ENCODE data around the gene MCF2L. TPM values are rescaled to one million over a fixed set of nuclear protein-coding genes. Genes with fewer than 3 reads are reported as not detected.

Gene MCF2L
- total RNA-seq, 6 experiments from 2014 or later: 9.6 to 18.4 (median 11.7) TPM

DNA sequence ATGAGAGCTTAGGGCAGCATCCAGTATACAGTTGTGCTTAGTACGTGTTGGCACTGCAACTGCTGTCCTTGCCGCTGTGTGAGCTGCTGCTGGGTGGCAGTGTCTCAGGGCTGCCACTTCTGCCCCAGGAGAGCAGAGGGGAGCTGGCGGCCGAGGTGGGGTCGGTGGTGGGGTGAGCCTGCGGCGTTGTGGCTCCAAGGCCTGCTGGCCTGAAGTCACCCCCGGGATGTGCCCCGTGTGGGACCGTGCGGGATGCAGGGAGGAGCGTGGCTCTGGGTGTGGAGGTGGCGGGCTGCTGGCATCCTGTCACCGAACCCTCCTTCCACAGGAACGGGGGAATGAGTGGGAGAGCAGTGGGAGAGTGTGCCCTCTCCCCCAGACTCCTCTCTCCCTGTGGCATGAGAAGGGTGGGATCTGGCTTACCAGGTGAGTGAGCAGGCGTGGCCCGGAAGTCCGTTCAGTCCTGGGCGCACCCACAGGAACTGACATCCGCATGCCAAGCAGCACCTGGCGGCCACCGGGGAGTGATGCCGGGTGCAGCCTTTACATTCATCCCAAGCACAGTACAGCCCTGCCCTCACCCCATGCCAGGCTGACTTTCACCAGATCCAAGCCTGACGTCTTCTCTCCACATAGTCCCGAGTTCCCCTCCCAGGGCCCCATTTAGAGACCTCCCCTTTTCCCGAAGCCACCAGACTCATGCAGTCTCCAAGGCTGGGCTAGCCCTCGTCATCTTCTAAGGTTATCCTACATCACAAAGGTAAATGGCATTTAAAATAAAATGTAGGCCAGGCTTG is 26.6 kb downstream of the MCF2L start:
- Histone ChIP-seq H3K4me3 (no peak overlapping the region), H3K4me1 (peaks cover 0 to 22% (median 9%) of the 10 kb centered on the region in 4 donors), H3K9me3 (no peaks in the 10 kb centered on the region), H3K27ac (no peak overlapping the region), H3K36me3 (no peaks in the 10 kb centered on the region), H3K27me3 (no peaks in the 10 kb centered on the region)
- DNase-seq: no peak
- no peak for ATAC-seq
- intact Hi-C loops (cut with DNase I): no loop called here
- TF ChIP-seq, protein P1, sequence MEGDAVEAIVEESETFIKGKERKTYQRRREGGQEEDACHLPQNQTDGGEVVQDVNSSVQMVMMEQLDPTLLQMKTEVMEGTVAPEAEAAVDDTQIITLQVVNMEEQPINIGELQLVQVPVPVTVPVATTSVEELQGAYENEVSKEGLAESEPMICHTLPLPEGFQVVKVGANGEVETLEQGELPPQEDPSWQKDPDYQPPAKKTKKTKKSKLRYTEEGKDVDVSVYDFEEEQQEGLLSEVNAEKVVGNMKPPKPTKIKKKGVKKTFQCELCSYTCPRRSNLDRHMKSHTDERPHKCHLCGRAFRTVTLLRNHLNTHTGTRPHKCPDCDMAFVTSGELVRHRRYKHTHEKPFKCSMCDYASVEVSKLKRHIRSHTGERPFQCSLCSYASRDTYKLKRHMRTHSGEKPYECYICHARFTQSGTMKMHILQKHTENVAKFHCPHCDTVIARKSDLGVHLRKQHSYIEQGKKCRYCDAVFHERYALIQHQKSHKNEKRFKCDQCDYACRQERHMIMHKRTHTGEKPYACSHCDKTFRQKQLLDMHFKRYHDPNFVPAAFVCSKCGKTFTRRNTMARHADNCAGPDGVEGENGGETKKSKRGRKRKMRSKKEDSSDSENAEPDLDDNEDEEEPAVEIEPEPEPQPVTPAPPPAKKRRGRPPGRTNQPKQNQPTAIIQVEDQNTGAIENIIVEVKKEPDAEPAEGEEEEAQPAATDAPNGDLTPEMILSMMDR (IDR thresholded peaks at IDR 0.05): no peak
- TF ChIP-seq POLR2A (IDR thresholded peaks at IDR 0.05): no peak
- WGBS (ENCODE audit: insufficient coverage, low coverage, low lambda C conversion rate, missing lambda C conversion rate): 68% methylated on average over 4 of the region's 27 CpGs

DNA sequence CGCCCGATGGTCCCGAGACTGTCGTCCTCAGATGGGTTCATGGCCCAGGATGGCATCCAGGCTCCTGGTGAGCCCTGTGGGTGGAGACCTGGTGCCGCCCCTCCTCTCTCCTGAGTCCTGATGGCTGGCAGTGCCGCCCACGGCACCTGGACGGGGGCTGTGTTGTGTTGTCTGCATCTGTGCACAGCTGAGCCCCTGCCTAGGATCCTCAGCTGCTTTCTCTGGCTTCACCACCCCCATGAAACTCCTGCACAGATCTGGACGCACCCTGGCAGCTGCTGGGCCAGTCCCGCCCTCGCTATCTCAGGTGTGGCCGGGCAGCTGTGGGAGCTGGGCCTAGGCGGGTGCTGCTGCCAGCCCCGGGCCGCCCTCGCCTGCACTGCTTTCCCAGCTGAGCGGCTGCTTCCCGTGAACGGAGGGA is 27.7 kb downstream of the MCF2L start:
- DNase-seq (no peak), ATAC-seq (no peak)
- Histone ChIP-seq H3K36me3 (no peaks in the 10 kb centered on the region), H3K4me3 (no peak overlapping the region), H3K9me3 (no peaks in the 10 kb centered on the region), H3K4me1 (peaks cover 0 to 22% (median 9%) of the 10 kb centered on the region in 4 donors), H3K27ac (no peak overlapping the region), H3K27me3 (no peaks in the 10 kb centered on the region)
- TF ChIP-seq, protein P1 (IDR thresholded peaks at IDR 0.05): no peak
- TF ChIP-seq POLR2A (IDR thresholded peaks at IDR 0.05): no peak
- intact Hi-C loops (cut with DNase I): no loop called here
- no CpG with 5 or more reads among the region's 19 CpGs for WGBS (ENCODE audit: insufficient coverage, low coverage, low lambda C conversion rate, missing lambda C conversion rate)

DNA sequence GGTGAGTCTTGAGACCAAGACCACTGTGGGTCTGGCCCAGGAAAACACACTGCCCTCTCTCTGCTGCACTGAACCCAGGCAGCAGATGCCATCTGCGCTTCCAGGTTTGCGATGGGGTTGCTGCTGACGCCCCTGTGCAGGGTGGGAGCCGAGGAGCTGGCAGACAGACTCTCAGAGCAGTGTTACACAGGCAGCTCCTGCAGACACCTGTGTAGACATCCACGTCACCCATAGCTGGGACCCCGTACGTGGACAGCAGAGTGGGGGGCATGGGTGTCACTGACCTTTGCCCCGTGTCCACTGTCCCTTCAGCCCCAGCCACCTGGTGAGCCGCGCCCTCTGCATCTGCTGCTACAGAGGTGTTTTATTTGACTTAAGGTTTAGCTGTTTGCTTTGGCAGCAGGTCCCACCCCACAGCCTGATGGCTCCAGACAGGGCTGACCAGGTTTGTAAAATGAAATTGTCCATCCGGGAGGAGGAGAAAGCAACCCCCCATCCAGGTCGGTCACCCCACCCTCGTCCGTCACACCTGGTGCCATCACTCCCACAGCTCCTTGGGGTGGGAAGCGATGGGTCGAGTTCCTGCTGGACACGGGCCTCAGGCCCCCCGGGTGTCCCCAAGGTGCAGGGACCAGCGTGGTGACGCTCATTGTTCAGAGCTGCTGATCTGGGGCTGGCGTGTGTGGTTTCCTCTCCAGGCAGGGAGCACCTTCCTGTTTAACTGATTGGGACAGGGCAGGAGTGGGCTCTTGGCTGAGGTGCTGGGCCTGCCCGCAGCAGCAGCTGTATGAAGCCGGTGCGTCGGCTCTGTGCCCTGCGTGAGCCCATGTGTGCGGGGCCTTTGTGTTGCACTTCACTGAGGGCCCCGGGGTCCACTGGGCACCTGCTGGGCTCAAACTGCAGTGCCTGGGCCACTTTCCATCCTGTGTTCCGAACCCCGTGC is 28.4 kb downstream of the MCF2L start:
- DNase-seq (no peak), ATAC-seq (peak; percentile 16 to 57 (median 48))
- intact Hi-C loops (cut with DNase I): no loop called here
- TF ChIP-seq, protein P1 (IDR thresholded peaks at IDR 0.05): no peak
- TF ChIP-seq POLR2A (IDR thresholded peaks at IDR 0.05): no peak
- Histone ChIP-seq H3K9me3 (no peaks in the 10 kb centered on the region), H3K4me1 (peaks cover 0 to 22% (median 9%) of the 10 kb centered on the region in 4 donors), H3K27me3 (no peaks in the 10 kb centered on the region), H3K36me3 (no peaks in the 10 kb centered on the region), H3K4me3 (no peak overlapping the region), H3K27ac (no peak overlapping the region)
- 27% methylated on average over 5 of the region's 30 CpGs for WGBS (ENCODE audit: insufficient coverage, low coverage, low lambda C conversion rate, missing lambda C conversion rate)

DNA sequence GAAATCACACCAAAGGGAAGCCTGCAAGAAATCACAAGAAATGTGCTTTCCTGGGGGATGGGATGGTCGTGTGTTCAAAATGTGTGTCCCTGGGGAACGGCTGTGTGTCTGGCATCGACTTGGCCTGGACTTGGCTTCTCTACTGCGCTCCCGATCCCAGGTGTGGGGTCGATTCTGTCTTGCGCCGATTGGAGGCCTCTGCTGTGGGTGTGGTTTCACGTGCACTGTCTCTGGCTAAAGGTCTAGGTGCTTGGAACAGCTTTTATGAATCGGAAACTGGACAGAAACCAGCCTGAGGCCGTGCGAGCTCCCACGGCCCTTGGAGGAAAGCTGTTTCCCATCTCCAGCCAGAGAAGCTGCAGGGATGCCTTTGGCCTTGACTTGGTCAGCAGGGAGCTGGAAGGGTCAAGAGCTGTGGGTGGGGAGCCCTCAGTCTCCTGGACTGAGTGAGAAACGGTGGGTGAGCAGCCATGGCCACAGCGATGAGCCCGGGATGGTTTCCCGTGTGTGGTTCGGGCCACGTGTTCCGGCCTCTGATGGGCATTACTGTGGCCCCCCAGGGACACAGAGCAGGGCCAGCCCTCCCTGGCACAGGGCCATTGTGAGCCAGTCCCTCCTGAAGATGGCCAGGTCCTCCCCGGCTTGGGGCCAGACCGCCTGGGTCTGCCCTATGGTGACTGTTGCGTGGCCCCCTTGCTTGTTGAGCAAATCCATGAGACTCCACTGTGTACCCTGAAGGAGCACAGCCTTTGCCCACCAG is 29.7 kb downstream of the MCF2L start:
- TF ChIP-seq POLR2A (IDR thresholded peaks at IDR 0.05): no peak
- TF ChIP-seq, protein P1 (IDR thresholded peaks at IDR 0.05): no peak
- Histone ChIP-seq H3K27ac (no peak overlapping the region), H3K27me3 (no peaks in the 10 kb centered on the region), H3K4me3 (no peak overlapping the region), H3K36me3 (no peaks in the 10 kb centered on the region), H3K4me1 (peaks cover 0 to 22% (median 9%) of the 10 kb centered on the region in 4 donors), H3K9me3 (no peaks in the 10 kb centered on the region)
- DNase-seq: peak in 2 of 3 donors; percentile 74 to 79
- ATAC-seq: peak; percentile 54 to 76 (median 64)
- WGBS (ENCODE audit: insufficient coverage, low coverage, low lambda C conversion rate, missing lambda C conversion rate): no CpG with 5 or more reads among the region's 23 CpGs
- intact Hi-C loops (cut with DNase I): no loop called here
